ENCODE measurements around the gene CYTH1. TPM values are rescaled to one million over a fixed set of nuclear protein-coding genes. Genes with fewer than 3 reads are reported as not detected.

Gene CYTH1
- total RNA-seq, 4 donors from 2014 or later = 6.2 to 56.1 (median 44.3) TPM

DNA sequence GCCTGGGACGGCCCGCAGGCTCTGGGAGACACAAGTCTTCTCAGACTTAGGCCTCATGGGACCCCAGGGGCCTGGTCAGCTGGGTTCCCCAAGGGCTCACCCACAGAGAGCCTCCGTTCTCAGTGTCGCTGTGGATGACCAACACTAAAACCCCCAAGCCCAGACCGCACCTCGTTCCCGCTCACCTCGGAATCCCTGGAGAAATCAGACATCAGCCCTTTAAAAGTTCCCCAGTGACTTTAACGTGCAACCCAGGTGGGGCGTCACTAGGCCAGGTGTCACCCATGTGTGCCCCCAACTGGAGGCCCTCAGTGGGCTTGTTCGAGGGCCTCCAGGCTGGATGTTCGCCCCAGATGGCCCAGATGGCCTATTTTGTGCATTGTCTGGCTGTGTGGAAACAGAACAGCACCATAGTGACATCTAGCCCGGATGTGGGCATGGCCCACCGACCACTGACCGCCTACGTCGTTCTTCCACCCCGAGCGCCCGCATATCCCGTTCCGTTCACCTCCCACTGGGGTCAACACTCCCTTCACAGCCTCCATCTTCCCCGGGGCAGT lies 152.6 kb downstream of the CYTH1 start:
- Histone ChIP-seq H3K27ac (no peak overlapping the region), H3K4me3 (no peak overlapping the region), H3K4me1 (no peaks in the 10 kb centered on the region), H3K27me3 (no peaks in the 10 kb centered on the region), H3K9me3 (no peaks in the 10 kb centered on the region), H3K36me3 (no peaks in the 10 kb centered on the region)
- intact Hi-C loops (cut with DNase I; ENCODE audit: low total_unique reads) = no loop called here
- TF ChIP-seq, protein P1, sequence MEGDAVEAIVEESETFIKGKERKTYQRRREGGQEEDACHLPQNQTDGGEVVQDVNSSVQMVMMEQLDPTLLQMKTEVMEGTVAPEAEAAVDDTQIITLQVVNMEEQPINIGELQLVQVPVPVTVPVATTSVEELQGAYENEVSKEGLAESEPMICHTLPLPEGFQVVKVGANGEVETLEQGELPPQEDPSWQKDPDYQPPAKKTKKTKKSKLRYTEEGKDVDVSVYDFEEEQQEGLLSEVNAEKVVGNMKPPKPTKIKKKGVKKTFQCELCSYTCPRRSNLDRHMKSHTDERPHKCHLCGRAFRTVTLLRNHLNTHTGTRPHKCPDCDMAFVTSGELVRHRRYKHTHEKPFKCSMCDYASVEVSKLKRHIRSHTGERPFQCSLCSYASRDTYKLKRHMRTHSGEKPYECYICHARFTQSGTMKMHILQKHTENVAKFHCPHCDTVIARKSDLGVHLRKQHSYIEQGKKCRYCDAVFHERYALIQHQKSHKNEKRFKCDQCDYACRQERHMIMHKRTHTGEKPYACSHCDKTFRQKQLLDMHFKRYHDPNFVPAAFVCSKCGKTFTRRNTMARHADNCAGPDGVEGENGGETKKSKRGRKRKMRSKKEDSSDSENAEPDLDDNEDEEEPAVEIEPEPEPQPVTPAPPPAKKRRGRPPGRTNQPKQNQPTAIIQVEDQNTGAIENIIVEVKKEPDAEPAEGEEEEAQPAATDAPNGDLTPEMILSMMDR (IDR thresholded peaks at IDR 0.05) = no peak
- no peak for TF ChIP-seq POLR2A (IDR thresholded peaks at IDR 0.05)
- DNase-seq = no peak

GRCh38 chr17:78628547-78629435 lies 153.3 kb downstream of the CYTH1 start:
- H3K27ac ChIP-seq = no peak overlapping the region
- H3K4me1 ChIP-seq = no peaks in the 10 kb centered on the region
- H3K36me3 ChIP-seq = no peaks in the 10 kb centered on the region
- H3K9me3 ChIP-seq = no peaks in the 10 kb centered on the region
- no peaks in the 10 kb centered on the region for H3K27me3 ChIP-seq
- no peak overlapping the region for H3K4me3 ChIP-seq
- no peak for DNase-seq
- TF ChIP-seq, protein P1 (IDR thresholded peaks at IDR 0.05) = no peak
- no peak for TF ChIP-seq POLR2A (IDR thresholded peaks at IDR 0.05)
- intact Hi-C loops (cut with DNase I; ENCODE audit: low total_unique reads) = no loop called here

- H3K36me3 ChIP-seq = no peaks in the 10 kb centered on the region
- H3K27ac ChIP-seq = no peak overlapping the region
- TF ChIP-seq, protein P1 (IDR thresholded peaks at IDR 0.05) = no peak
- TF ChIP-seq POLR2A (IDR thresholded peaks at IDR 0.05) = no peak
- no peaks in the 10 kb centered on the region for H3K4me1 ChIP-seq
- no peak for DNase-seq
- intact Hi-C loops (cut with DNase I; ENCODE audit: low total_unique reads) = no loop called here
- H3K4me3 ChIP-seq = no peak overlapping the region
- no peaks in the 10 kb centered on the region for H3K27me3 ChIP-seq
- H3K9me3 ChIP-seq = no peaks in the 10 kb centered on the region
These were observed 157.5 kb downstream of the CYTH1 start for GRCh38 chr17:78624324-78625151.

Small RNA genes within 50 kb of the gene (small RNA-seq; reads per million reads assigned to genes)
- not detected for gene RNU6-638P

Other genes with a start within 250 kb of the CYTH1 start
- 1 to 10 TPM in 1 of 4 donors, under 1 TPM in 1, not detected in 2; 0.03 to 1.1 TPM for gene DNAH17, start 204.9 kb downstream of the CYTH1 start, total RNA-seq
- 100 to 1,000 TPM in 1 of 4 donors, 10 to 100 TPM in 2, 1 to 10 TPM in 1; 6.5 to 102 (median 31.9) TPM for gene USP36, start 58.5 kb upstream of the CYTH1 start, total RNA-seq
- gene CEP295NL, start 120.9 kb upstream of the CYTH1 start, total RNA-seq = 10 to 100 TPM in 1 of 4 donors, 1 to 10 TPM in 2, not detected in 1; 1.8 to 14.5 (median 3.8) TPM
- 100 to 1,000 TPM; 119 to 399 (median 127) TPM for gene TIMP2, start 143.1 kb upstream of the CYTH1 start, total RNA-seq
- 100 to 1,000 TPM in 3 of 4 donors, 10 to 100 TPM in 1; 88.2 to 396 (median 244) TPM for gene LGALS3BP, start 197.7 kb upstream of the CYTH1 start, total RNA-seq
- 10 to 100 TPM in 3 of 4 donors, 1 to 10 TPM in 1; 9.2 to 40.6 (median 21.5) TPM for gene CANT1, start 227.5 kb upstream of the CYTH1 start, total RNA-seq
- gene C1QTNF1, start 241.9 kb upstream of the CYTH1 start, total RNA-seq = 10 to 100 TPM in 3 of 4 donors, 1 to 10 TPM in 1; 2.9 to 80.8 (median 39.6) TPM